Activated CD8-positive, alpha-beta memory T cell treated with anti-CD3 and anti-CD28 coated beads, Interleukin-2, amount 50 U/mL, for 4 hours (primary cell): ENCODE results near the gene CNOT3.

ENCODE experiments used
- DNase-seq: peaks from one replicate; pipeline ENCODE4 v3.0.0-alpha.2; 2020

CNOT3 gene

GRCh38 chr19:54123682-54124081, 13.9 kb upstream of the CNOT3 start:
- DNase-seq = no peak

- no peak for DNase-seq
Observed at GRCh38 chr19:54124393-54124792, 13.2 kb upstream of the CNOT3 start.

GRCh38 chr19:54125713-54126112, 11.8 kb upstream of the CNOT3 start:
- DNase-seq = no peak

GRCh38 chr19:54127688-54128440, 9.7 kb upstream of the CNOT3 start:
- no peak for DNase-seq

- no peak for DNase-seq
Observed at GRCh38 chr19:54128441-54128725, 9.2 kb upstream of the CNOT3 start.

GRCh38 chr19:54128796-54129616, 8.6 kb upstream of the CNOT3 start:
- DNase-seq = no peak

GRCh38 chr19:54129617-54129996, 8.0 kb upstream of the CNOT3 start:
- DNase-seq = no peak

GRCh38 chr19:54133312-54133956, 4.1 kb upstream of the CNOT3 start:
- DNase-seq = no peak

GRCh38 chr19:54133957-54134590, 3.5 kb upstream of the CNOT3 start:
- DNase-seq = no peak

- no peak for DNase-seq
Observed at GRCh38 chr19:54136086-54136863, 1.3 kb upstream of the CNOT3 start.

- peak; percentile 97 for DNase-seq
Observed at GRCh38 chr19:54136864-54137698, 481 bp upstream of the CNOT3 start.

- DNase-seq = no peak
Observed at GRCh38 chr19:54138489-54139256, 1.1 kb downstream of the CNOT3 start.

GRCh38 chr19:54141356-54141755, 3.8 kb downstream of the CNOT3 start:
- DNase-seq = no peak

GRCh38 chr19:54142166-54142780, 4.7 kb downstream of the CNOT3 start:
- DNase-seq = no peak

GRCh38 chr19:54145541-54146158, 8.1 kb downstream of the CNOT3 start:
- no peak for DNase-seq

- DNase-seq = no peak
Observed at GRCh38 chr19:54147676-54148075, 10.1 kb downstream of the CNOT3 start.

GRCh38 chr19:54148158-54148557, 10.6 kb downstream of the CNOT3 start:
- no peak for DNase-seq

GRCh38 chr19:54149021-54149812, 11.7 kb downstream of the CNOT3 start:
- DNase-seq = no peak

GRCh38 chr19:54151362-54152035, 13.9 kb downstream of the CNOT3 start:
- no peak for DNase-seq
